ENCODE data around the gene RPL10.
A peak's percentile ranks its signal among the peaks of the same experiment; 100 is the strongest.
"Not testable (repeated sequence)": the region's sequence is repeated elsewhere in the genome, so short reads cannot be mapped to it uniquely, and the experiment has no call there.

RPL10 gene

DNA sequence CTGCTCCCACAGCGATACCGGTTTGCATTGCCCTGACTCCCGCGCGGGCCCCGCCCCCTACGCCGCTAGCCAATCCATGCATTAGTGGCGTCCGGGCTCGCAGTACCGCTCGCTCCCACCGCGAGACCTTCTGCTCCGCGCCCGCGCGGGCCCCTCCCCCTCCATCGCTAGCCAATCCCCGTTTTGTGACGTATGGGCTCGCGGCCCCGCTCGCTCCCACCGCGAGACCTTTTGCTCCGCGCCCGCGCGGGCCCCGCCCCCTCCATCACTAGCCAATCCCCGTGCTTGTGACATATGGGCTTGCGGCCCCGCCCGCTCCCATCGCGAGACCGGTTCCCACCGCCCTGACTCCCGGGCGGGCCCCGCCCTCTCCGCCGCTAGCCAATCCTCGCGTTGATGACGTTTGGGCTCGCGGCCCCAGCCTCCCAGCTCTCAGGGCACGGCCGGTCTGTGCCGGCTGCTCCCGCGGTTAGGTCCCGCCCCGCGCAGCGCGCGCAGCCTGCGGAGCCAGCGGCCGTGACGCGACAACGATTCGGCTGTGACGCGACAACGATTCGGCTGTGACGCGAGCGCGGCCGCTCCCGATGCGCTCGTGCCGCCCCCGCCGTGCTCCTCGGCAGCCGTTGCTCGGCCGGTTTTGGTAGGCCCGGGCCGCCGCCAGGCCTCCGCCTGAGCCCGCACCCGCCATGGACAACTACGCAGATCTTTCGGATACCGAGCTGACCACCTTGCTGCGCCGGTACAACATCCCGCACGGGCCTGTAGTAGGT lies 19.2 kb upstream of the RPL10 start, which contains the start of gene EMD:
Gene EMD, plus strand, starts transcription at position 497 of the 770 bp plus-strand sequence. Its CDS starts 190 bp downstream, at position 687.
- FAIRE-seq = peak; percentile 99

DNA sequence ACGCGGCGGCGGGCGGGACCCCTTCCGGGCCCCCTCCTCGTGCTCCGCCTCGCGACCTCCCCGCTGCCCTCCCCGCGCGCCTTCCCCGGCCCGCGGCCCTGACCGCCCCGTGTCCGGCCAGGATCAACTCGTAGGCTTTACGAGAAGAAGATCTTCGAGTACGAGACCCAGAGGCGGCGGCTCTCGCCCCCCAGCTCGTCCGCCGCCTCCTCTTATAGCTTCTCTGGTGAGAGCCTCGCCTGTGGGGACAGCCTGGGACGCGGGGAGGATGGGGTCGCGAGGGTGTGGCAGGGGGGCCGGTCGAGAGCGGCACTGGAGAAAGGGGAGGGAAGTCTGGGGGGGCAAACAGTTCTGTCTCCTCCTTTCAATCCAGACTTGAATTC lies 18.6 kb upstream of the RPL10 start:
- FAIRE-seq = no peak

DNA sequence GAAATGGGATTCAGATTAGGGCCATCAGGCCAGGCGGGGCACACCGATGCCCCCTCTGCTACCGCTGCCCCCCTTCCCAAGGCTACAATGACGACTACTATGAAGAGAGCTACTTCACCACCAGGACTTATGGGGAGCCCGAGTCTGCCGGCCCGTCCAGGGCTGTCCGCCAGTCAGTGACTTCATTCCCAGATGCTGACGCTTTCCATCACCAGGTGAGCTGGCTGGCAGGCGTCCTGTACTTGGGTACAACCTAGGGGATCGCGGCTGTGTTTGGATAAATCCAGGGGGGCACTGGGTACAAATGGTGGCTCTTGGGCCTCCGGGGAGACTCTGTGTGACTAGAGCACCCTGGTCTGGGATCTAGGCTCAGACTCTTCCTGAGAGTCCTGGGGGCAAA lies 18.0 kb upstream of the RPL10 start:
- FAIRE-seq = no peak

DNA sequence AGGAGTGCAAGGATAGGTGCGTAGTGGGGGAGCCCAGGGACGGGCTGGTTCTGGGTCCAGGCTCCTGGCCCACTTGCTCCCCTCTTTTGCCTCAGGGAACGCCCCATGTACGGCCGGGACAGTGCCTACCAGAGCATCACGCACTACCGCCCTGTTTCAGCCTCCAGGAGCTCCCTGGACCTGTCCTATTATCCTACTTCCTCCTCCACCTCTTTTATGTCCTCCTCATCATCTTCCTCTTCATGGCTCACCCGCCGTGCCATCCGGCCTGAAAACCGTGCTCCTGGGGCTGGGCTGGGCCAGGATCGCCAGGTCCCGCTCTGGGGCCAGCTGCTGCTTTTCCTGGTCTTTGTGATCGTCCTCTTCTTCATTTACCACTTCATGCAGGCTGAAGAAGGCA lies 17.4 kb upstream of the RPL10 start:
- FAIRE-seq = no peak

DNA sequence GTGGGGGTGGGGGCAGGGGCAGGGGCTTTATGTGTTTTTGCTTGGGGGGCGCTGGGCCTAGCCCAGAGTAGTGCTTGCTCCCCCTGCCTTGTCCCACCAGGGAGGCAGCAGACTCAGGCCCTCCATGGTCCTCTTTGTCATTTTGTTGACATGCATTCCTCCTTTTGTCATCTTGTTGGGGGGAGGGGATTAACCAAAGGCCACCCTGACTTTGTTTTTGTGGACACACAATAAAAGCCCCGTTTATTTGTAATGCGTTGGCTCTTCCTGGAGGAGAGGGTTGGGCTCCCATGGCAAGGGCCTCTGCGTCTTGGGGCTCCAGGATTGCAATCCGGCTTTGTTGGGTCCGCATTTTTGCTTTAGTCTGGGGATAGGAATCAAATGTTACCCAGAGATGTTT lies 16.9 kb upstream of the RPL10 start:
- no peak for FAIRE-seq

DNA sequence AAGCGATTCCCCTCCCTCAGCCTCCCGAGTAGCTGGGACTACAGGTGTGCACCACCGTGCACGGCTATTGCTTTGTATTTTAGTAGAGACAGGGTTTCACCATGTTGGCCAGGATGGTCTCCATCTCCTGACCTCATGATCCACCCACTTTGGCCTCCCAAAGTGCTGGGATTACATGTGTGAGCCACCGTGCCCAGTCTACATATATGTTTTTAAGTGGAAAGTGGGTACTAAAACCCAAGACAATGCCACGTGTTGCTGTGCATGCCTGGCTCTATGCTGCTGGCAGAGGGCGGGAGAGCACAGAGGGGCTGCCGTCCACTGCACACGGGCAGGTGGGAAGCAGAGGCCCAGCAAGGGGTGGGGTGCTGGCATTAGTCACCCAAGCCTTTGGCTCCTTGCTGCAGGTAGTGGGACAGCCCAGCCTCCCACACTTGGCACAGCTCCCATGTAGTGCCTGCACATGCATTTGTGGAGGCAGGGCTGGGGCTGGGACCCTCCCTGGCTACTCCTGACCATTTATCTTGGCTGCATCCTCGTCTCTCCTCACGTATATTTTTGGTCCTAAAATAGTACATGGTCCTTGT lies 15.6 kb upstream of the RPL10 start:
- no peak for FAIRE-seq

DNA sequence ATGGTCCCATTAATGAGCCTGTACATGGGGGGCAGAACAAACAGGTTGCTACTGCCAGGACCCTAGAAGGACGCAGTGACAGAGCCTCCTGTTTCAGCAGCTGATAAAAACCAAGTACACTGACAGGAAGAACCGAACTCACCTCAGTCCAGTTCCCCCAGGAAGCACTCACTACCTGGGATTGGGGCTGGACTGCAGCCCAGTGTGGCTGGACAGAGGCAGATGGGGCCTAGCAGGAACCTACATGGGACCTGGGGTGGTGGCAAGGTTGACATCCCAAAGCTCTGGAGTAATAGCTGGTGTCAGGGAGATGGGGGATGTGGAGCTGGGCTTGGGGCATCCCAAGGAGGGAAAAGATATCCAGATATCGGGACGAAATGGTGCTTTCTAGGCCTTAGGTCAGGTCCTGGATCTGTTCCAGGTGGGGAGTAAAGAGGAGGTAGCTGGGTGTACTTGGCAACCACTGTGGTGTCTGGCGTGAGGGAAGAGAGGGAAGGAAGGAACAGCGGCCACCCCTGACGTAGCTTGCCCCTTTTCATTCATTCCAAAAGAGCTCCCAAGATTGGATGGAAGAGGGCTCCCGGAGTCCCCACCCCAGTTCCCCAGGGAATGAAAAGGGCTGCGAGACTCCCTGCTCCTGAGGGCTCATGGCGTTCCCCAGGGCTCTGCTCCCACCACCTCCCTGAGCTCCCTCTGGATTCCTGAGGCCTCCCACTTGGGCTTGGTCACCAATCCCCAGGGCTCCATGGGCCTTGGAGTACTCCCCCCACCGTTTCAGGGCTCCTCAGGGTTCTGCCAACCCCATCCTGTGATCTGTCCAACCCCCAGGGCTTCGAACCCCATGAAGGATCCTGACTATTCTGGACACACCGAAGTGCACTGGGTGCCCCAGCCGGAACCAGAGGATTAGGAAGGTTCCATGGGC lies 14.6 kb upstream of the RPL10 start:
- FAIRE-seq = no peak

DNA sequence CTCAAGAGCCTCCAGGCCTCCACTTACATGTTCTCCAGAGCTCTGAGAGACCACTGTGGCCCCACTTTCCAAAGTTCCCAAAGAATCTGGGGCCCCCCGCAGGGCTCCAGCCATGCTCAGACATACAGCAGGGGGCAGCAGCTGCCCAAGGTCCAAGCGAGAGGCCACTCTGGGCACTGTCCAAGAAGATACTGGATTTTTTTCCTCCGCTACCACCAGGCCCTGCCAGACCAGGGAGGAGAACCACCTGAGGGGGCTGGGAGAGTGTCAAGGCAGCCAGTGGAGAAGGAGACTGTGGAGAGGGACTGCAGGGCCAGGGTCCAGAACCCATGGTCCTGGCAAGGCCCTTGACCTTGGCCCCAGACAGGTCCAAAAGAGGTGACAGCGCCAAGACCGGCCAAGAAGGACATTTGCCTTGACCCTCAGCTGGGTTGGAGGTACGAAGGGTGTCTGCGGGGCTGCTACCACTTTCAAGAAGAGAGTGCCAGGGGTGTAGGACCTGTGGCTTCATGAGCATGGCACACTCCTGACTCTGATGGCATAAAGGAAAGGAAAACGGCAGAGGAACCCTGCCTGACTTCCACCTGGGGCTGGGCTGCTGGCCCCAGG lies 13.8 kb upstream of the RPL10 start:
- FAIRE-seq = no peak

DNA sequence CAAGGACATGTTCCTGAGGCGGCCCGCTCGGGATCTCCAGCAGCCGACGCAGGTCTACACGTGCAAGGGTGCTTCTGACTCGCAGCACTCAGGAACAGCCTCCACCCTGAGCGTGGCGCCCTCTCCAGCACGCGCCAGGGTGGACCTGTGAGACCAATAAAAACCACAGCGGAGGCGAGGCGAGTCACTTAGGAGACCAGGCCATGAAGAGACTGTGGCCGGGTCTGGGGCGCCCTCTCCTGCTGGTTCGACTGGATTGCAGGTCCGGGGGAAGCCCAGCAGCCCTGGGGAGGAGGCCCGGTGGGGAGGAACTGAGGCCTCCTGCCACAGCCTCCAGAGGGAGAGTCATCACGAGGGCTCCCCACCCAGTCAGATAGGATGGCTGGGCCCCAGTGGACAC lies 10.1 kb upstream of the RPL10 start:
- peak; percentile 95 for FAIRE-seq

DNA sequence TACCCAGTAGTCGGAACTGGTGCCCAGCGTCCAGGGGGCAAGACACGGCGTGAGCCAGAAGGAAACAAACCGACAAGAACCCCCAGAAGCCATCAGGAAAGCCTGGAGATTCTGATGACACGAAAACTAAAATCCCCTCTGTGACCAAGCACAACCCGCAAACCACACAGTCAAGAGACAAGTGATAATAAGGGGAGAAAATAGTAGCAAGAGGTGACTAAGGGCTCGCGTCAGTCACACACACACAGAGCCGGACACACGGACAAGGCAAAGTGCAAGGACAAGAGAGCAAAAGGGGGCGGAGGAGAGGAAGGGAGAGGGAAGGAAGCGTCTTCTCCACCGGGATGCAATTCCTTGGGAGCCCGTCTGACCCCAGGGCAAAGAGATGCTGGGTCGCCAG lies 9.5 kb upstream of the RPL10 start:
- not testable (repeated sequence) for FAIRE-seq

DNA sequence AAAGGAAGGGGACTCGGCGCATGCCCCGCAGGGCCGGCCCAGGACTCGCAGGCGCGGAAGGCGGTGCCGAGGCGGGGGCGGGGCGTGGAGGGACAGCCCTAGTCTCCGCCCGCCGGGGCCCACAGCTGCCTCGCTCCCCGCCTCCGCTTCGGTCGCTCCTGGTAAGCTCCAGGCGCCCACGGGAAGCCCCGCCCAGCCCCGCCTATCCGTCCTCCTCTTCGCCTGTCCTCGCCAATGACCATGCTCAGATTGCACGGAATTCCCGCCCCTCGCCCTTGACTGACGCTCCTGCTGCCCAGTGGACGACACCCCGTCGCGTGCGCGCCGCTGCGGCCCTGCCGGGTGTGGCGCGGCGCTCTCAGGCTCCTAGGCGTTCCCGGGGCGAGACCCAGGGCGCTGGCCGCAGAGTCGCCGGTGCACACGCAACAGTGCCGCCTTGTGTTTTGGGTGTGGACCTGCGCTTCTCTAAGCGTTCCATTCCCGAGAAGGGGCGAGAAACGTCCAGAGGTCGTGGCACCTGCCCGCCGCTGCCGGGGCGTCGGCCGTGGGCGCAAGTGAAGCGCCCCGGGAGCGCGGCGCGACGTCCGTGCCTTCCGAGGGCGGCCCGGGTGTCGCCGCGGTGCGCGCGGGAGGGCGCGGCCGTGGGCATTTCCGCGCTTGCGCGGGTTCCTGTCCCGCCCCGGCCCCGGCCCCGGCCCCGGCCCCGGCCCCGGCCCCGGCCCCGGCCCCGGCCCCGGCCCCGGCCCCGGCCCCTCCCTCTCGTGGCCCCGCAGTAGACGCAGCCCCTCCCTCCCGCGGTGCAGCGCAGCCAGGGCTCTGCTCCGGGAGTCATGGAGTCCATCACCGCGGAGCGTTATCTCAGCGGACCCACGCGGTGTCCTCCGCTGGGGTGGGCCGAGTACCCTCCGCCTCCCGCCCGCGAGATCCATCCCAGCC lies 8.1 kb upstream of the RPL10 start:
- peak; percentile 81 for FAIRE-seq

DNA sequence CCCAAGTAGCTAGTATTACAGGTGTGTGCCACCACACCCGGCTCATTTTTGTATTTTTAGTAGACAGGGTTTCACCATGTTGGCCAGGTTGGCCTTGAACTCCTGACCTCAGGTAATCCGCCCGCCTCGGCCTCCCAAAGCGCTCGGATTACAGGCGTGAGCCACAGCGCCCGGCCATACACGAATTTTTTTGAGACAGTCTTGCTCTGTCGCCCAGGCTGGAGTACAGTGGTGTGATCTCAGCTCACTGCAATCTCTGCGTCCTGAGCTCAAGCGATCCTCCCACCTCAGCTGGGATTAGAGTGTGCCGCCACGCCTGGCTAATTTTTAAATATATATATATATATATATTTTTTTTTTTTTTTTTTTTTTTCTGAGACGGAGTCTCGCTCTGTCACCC lies 1.8 kb upstream of the RPL10 start:
- FAIRE-seq = not testable (repeated sequence)

DNA sequence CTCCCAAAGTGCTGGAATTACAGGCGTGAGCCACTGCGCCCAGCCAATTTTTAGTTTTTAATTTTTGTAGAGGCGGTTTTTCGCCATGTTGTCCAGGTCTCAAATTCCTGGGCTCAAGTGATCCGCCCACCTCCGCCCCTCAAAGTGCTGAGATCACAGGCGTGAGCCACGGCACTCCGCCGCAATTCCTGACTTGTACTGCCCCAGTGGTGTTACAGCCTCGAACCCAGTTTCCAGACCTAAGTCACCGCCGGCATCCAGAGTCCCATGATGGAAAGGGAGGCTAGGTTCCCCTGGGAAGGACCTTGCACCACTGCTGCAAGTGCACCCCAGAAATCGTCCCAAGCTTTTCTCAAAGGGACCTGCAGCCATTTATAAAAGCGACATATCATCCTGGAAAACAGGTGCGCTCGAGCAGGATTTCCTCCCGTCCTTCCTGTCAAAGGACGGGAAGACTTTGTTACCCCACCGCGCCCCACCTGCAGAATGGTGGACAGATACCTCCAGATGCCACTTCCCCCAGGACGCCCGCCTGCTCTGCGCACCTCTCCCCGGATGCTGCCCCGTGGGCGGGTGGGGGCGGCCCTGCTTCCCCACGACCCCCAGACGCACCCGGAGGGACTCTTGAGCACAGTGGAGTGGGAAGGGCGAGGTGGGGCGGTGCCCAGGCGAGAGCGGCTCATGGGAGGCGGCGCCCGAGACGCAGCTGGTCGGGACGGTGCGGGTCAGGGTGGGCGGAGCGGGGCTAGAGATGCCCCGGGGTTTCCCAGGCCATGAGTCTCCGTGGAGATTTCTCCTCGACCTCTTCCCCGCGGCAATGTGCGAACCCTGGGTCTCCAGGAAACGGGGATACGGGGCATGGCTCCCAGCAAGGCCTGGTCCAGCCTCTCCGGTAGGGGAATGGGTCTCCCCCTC lies 947 bp upstream of the RPL10 start:
- FAIRE-seq = no peak

DNA sequence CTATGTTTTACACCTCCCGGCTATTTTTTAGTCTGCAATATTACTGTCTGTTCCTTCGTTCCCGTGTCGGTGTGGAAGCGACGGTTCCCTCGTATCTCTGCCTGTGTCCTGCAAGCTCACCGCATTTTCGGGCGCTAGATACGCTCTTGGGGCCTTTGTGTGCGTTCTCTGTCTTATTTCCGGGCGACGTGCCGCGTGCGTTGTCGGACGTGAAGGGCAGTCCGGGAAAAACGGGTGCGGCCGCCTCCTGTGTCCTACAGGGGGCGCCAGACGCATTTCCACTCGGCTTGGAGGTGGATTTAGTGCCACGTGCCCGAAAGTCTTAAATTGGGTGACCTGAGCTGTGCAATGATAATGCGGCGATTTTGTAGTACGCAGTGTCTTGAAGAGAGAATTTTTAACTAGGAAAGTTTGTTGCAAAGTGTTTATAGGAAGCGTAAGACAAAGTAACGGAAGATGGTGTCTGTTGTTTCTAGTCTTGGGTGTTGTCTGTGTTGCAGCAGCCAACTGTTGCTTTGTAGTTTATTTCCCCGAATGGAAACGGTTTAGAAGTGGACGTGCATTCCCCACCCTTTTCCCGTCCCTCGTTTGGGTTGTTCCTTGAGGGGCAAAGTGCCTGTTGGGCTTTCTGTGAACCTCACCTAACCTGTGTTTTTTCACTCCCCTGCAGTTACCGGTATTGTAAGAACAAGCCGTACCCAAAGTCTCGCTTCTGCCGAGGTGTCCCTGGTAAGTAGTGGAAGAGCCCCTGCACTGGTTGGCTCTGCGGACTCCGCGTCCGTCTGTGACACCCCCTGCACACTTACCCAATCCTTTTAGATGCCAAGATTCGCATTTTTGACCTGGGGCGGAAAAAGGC lies 720 bp downstream of the RPL10 start:
- no peak for FAIRE-seq

DNA sequence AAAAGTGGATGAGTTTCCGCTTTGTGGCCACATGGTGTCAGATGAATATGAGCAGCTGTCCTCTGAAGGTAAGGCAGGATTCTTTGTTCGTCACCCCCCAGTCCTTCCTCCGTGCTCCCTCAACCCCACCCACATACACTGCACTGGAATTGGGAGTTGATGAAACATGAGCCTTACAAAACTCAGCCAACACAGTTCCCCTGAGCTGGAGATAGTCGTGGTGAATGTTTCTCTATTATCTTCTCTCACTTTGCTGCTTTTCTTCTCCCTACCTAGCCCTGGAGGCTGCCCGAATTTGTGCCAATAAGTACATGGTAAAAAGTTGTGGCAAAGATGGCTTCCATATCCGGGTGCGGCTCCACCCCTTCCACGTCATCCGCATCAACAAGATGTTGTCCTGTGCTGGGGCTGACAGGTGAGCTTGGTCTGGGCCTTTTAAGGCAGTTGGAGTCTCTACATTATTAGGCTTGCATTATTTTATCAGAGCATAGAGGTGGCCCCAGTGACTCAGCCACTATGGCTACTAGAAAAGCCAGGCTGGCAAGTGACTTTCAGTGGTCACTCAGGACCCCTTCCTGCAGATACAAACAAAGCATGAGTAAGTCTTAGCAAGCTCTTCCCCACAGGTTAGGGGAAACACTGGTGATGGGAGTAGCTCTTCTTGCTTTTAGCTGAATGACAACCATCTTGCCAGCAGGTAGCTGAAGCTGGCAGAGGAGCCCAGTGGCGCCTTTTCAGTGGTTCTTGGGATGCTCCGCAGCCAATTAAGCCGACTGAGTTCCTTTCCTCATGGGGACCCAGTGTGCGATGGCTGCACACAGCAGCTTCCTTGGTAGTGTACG lies 1.6 kb downstream of the RPL10 start:
- FAIRE-seq = peak; percentile 17

DNA sequence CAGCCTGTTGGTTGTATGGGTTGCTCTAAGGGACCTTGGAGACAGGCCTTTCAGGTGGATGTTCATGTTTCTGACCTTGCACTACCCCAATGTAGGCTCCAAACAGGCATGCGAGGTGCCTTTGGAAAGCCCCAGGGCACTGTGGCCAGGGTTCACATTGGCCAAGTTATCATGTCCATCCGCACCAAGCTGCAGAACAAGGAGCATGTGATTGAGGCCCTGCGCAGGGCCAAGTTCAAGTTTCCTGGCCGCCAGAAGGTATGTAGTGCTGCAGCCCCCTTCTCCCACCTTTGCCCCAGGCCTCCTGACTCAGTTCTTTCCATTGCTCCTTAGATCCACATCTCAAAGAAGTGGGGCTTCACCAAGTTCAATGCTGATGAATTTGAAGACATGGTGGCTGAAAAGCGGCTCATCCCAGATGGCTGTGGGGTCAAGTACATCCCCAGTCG lies 2.2 kb downstream of the RPL10 start:
- FAIRE-seq = not testable (repeated sequence)

DNA sequence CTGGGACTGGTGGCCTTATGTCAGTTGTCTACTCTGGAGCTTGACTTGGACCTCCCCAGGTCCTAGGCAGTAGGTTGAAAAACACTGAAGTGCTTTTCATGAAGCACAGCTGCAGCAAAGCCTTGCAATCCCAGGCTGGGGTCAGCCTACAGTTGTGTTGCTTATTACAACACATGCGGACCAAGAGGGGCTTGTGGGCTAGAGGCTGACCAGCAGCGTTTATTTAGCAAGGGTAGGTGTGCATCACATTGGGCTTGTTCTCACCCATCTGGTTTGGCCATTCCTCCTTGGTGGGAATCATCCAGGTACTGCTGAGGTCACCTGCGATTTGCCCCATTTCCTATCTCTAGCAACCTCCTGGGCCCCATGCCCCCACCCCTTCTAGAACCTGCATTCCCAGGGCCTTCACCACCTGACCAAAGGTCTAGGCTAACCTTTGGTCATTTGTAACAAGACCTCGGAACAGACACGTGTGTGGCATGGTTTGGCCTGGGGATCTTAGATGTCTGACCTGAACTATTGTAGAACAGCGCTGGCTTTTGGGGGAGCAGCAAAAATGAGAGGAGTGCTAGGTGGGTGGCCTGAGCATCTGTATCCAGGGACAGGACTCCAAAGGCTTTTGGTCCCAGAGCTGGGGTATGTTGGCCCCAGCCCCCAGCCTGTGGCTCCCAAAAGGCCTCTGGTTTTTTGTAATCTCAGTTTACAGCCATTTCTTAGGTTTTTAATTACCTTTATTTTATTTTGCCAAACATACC lies 3.0 kb downstream of the RPL10 start:
- peak; percentile 94 for FAIRE-seq
